Measurements from ENCODE around the gene OR4S1.
"Not testable (repeated sequence)": the region's sequence is repeated elsewhere in the genome, so short reads cannot be mapped to it uniquely, and the experiment has no call there.

OR4S1 gene

GRCh38 chr11:48305923-48306322, at the start of gene OR4S1:
Gene OR4S1 (plus strand): TSS chr11:48306223. CDS start chr11:48306223, 0 bp downstream.
- DNase-seq (ENCODE audit: low spot score): no peak

GRCh38 chr11:48261600-48261999, 44.4 kb upstream of the OR4S1 start:
- DNase-seq (ENCODE audit: low spot score): no peak

GRCh38 chr11:48263423-48263911, 42.6 kb upstream of the OR4S1 start, which contains the start of gene OR4X1:
Gene OR4X1 (plus strand): TSS chr11:48263861. CDS start chr11:48263861, 0 bp downstream.
- no peak for DNase-seq (ENCODE audit: low spot score)

- DNase-seq (ENCODE audit: low spot score): no peak
These were observed 35.4 kb upstream of the OR4S1 start for GRCh38 chr11:48270621-48271020.

GRCh38 chr11:48272606-48273005, 33.4 kb upstream of the OR4S1 start:
- DNase-seq (ENCODE audit: low spot score): no peak

GRCh38 chr11:48307760-48308386, 1.9 kb downstream of the OR4S1 start:
- DNase-seq (ENCODE audit: low spot score): peak; percentile 34

GRCh38 chr11:48313590-48313989, 7.6 kb downstream of the OR4S1 start:
- DNase-seq (ENCODE audit: low spot score): not testable (repeated sequence)

- not testable (repeated sequence) for DNase-seq (ENCODE audit: low spot score)
These were observed 13.8 kb downstream of the OR4S1 start for GRCh38 chr11:48319813-48320212.

- not testable (repeated sequence) for DNase-seq (ENCODE audit: low spot score)
These were observed 18.6 kb downstream of the OR4S1 start, which contains the start of gene OR4C3 for GRCh38 chr11:48324620-48325019. Gene OR4C3 (plus strand): TSS chr11:48324920. CDS start chr11:48325022, 102 bp downstream.

GRCh38 chr11:48341466-48341865, 35.4 kb downstream of the OR4S1 start:
- DNase-seq (ENCODE audit: low spot score): no peak

GRCh38 chr11:48342505-48342904, 36.5 kb downstream of the OR4S1 start:
- DNase-seq (ENCODE audit: low spot score): not testable (repeated sequence)

- DNase-seq (ENCODE audit: low spot score): not testable (repeated sequence)
These were observed 40.3 kb downstream of the OR4S1 start for GRCh38 chr11:48346286-48346685.

- DNase-seq (ENCODE audit: low spot score): no peak
These were observed 48.0 kb downstream of the OR4S1 start for GRCh38 chr11:48354013-48354412.

GRCh38 chr11:48354677-48355076, 48.7 kb downstream of the OR4S1 start:
- no peak for DNase-seq (ENCODE audit: low spot score)

Measured in germinal center (tissue), 1 donor.